GM19043 (cell line): ENCODE results near the gene RNH1.
A peak's percentile ranks its signal among the peaks of the same experiment; 100 is the strongest.
"Not testable (repeated sequence)": the region's sequence is repeated elsewhere in the genome, so short reads cannot be mapped to it uniquely, and the experiment has no call there.

Experiments used
- ATAC-seq: cut with Tn5 transposase; IDR thresholded peaks from one replicate; pipeline ENCODE4 v1.9.1; 2021; ENCODE audit warnings: low read depth; ENCODE audit not compliant: unreplicated experiment

RNH1 gene

DNA sequence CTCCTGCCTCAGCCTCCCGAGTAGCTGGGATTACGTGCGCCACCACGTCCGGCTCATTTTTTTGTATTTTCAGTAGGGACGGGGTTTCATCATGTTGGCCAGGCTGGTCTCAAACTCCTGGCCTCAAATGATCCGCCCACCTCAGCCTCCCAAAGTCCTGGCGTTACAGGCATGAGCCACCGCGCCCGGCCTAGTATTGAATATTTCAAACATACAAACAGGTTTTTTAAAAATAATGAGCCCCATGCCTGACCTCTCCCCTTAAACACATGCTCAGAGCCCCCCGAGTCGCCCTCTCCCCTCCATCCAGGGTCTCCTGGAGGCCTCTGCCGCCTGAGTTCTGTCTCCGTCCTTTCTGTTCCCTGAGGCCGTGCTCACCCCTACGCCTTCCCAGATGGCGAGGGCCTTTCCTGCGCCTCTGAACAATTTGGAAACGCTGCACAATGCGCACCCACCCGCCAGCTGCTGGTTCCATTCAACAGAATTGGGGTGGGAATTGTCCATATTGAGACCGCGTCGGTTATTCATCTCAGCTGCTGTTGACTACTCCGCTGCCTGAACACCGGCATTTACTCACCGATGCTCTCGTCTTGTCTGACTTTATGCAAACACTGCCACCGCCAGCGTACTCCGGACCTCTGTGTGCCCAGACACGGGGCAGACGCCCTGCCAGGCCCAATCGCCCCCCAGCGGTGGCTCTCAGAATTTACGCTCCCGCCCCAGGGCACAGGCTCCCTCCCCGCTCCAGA lies 13.6 kb upstream of the RNH1 start:
- ATAC-seq: no peak

DNA sequence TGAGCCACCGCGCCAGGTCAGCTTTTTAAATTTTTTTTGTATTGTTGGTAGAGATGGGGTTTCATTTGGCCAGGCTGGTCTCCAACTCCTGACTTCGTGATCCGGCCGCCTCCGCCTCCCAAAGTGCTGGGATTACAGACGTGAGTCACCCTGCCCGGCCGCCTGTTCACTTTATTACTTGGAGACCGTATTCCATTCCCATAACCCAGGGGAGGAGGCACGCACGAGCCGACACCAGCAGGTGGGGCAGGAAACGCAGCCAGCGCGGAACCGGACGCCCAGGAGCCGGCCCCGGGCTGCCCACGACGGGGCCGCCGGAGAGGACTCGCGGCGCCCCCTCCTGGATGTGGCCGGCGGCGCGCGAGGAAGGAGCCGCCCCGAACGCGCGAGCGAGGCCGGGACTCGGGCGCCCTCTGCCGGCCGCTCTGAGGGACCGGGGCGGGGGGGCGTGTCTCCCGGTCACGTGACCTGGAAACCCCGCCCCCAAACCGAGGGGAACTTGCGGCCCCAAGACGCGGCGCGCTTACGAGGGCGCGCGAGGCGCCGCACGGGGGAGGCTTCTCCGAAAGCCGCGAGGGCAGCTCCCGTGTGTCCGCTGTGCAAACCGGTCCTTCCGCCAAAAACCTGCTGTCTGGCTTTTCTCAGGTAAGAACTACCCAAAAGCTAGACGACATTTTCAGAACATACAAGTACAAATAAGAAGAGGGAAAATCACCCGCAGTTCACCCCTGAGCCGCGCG lies 11.6 kb upstream of the RNH1 start:
- peak; percentile 83 for ATAC-seq

DNA sequence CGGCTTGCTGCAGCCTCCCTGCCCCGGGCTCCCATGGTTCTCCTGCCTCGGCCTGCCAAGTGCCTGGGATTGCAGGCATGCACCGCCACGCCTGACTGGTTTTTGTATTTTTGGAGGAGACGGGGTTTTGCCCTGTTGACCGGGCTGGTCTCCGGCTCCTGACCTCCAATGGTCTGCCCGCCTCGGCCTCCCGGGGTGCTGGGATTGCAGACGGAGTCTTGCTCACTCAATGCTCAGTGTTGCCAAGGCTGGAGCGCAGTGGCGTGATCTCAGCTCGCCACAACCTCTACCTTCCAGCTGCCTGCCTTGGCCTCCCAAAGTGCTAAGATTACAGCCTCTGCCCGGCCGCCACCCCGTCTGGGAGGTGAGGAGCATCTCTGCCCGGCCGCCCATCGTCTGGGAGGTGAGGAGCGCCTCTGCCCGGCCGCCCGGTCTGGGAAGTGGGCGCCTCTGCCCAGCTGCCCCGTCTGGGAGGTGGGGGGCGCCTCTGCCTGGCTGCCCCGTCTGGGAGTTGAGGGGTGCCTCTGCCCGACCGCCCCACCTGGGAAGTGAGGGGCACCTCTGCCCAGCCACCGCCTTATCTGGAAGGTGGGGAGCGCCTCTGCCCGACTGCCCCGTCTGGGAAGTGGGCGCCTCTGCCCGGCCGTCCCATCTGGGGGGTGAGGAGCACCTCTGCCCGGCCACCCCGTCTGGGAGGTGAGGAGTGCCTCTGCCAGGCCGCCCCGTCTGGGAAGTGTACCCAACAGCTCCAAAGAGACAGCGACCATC lies 10.1 kb upstream of the RNH1 start:
- not testable (repeated sequence) for ATAC-seq

DNA sequence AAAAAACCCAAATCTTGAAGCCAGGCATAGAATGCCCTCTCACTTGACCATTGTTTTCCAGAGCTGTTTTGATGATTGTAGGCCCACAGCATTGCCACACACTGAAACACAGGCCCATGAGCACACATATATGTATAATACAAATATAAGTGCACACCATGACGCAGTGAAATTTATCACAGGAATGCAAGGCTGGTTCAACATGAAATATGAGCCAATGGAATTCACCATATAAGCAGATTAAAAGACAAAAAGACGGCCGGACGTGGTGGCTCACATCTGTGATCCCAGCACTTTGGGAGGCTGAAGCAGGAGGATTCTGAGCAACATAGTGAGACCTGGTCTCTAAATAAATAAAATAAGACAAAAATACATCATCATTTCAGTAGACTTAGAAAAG lies 9.4 kb upstream of the RNH1 start:
- no peak for ATAC-seq

DNA sequence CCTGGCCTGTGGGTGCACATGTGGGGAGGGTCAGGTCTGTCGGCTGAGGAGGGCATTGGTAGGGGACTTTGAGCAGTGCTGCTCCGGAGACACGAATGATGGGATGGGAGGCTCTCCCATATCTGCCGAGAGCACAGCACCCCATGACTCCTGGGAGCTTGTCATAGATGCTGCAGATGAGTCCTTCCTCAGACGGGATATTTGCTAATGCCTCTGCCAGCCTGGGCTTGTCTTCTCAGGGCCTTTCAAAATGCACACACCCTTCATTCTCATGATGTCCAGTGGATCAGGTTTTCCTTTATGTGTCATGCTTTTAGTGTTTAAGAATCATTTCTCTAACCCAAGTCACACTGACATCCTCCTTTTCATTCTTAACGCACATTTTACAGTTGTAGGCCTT lies 8.1 kb upstream of the RNH1 start:
- ATAC-seq: no peak

DNA sequence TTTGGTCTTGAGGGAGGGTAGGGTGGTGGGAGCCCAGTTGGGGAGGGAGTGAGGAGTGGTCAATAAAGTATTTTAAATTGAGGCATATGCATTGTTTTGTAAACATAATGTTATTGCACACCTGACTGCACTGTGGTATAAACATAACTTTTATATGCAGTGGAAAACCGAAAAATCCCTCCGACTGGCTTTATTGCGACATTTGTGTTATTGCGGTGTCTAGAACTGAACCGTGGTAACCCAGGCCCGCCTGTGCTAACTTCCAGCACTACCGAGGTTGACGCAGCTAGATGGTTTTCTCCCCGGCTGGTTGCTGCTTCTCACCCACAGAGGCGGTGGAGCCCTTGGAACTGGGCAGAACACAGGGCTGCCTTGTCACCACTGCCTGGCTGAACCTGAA lies 7.6 kb upstream of the RNH1 start:
- no peak for ATAC-seq

DNA sequence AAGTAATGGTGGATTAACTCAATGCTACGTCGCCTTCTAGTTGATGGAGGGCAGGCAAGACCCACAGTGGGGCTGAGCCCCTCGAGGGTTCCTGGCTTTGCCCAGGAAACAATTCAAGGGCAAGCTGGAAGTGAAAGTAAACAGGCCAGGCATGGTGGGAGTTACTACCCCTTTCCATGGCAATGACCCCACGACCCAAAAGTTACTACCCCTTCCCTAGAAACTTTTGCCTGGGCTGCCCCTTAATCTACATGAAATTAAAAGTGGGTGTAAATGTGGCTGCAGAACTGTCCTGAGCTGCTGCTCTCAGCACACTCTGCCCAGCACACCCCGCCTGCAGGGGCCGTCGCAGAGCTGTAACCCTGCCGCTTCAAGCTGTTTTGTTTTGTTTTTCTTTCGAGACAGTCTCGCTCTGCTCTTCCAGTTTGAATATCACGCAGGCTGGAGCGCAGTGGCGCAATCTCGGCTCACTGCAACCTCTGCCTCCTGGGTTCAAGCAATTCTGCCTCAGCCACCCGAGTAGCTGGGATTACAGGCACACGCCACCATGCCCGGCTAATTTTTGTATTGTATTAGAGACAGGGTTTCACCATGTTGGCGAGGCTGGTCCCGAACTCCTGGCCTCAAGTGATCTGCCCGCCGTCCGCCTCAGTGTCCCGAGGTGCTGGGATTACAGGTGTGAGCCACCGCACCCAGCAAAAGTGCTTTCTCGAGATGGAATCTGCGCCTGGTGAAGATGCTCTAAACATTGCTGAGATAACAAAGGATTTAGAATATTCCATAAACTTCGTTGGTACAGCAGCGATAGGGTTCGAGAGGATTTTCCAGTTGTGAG lies 5.9 kb upstream of the RNH1 start:
- no peak for ATAC-seq

DNA sequence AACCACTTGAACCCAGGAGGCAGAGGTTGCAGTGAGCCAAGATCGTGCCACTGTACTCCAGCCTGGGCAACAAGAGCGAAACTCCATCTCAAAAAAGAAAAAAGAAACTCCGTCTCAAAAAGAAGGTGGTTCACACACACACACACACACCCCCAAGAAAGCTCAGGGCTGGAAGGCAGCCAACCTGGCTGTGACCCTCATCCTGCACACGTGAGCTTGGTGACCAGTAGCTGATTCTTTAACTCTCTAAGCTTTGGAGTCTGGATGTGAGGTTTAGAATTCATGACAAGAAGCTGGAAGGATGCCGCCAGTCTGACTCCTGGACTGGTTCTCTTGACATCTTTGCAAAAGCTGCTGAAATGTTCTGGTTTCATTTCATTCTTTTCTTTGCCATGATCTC lies 1.9 kb upstream of the RNH1 start:
- ATAC-seq: no peak

DNA sequence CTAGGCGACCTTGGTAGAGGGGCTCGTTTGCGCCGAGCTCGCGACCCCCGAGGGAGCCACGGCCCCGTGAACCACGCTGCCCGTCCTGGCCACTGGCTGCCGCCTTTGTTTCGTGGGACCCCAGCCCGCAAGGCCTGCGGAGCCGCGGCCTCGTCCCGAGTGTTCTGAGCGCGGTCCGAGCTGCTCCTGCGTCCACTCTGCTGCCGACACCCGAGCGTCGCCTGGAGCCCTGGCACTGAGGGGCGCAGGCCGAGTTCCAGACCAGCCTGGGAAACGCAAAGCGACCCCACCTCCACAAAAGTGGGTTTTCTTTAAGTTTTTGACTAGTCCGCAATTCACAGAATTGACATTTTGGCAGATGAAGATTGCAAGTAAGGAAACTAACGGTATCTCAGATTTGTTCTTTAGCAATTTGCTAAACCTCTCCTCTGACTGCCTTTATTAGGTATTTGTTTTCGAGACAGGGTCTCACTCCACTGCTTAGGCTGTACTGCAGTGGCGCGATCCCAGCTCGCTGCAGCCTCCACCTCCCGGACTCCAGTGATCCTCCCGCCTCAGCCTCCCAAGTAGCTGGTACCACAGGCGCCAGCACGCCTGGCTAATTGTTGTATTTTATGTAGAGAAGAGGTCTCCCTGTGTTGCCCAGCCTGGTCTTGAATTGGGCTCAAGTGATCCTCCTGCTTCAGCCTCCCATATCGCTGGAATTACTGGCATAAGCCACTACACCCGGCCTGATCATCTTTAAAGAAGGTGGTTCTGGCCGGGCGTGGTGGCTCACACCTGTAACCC lies 879 bp upstream of the RNH1 start:
- ATAC-seq: no peak

DNA sequence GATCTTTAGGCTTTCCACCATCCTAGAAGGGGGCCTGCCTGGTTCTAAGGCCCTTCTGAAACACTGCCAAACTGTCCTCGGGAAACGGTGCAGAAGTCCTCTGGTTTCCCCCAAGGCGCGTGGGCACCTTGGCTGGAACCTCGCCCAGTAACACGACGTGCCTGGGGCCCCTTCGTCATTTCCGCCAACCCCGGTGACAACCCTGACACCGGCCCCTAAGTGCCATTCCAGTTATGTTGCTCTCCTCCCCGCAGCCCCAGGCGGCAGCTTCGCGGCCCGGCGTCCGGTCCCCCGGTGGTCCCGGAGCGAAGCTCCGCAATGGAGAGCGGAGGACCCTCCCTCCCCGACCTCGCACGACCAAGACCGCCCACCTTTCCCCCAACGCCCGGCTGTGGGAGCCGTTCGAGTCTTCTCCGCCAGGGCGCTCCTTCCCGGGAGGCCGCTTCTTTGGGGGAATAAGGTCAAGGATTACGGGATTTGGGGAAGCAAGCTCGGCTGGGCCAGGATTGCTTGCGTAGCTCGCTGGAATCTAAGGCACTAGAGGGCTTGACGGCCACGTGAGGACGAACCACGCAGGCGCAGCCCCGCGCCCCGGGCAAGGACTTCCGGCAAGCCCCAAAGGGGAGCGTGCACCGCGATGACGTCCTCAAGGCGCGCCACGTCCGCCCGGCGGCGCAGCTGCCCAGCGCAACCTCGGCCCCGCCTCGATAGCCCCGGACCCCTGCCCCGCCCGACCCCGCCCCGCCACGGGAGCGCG lies 626 bp downstream of the RNH1 start:
- ATAC-seq: peak; percentile 67

DNA sequence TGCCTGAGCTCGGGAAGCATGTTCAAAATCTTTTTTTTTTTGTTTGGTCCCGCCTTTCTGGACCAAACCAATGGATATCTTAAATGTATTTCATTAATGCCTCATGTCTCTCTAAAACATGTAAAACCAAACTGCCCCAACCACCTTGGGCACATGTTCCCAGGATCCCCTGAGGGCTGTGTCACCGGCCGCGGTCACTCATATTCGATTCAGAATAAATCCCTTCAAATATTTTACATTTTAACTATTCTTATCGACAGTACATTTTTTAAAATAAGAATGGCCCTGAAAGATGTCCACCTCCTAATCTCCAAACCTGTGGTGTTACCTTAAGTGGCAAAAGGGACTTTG lies 2.1 kb downstream of the RNH1 start:
- no peak for ATAC-seq

DNA sequence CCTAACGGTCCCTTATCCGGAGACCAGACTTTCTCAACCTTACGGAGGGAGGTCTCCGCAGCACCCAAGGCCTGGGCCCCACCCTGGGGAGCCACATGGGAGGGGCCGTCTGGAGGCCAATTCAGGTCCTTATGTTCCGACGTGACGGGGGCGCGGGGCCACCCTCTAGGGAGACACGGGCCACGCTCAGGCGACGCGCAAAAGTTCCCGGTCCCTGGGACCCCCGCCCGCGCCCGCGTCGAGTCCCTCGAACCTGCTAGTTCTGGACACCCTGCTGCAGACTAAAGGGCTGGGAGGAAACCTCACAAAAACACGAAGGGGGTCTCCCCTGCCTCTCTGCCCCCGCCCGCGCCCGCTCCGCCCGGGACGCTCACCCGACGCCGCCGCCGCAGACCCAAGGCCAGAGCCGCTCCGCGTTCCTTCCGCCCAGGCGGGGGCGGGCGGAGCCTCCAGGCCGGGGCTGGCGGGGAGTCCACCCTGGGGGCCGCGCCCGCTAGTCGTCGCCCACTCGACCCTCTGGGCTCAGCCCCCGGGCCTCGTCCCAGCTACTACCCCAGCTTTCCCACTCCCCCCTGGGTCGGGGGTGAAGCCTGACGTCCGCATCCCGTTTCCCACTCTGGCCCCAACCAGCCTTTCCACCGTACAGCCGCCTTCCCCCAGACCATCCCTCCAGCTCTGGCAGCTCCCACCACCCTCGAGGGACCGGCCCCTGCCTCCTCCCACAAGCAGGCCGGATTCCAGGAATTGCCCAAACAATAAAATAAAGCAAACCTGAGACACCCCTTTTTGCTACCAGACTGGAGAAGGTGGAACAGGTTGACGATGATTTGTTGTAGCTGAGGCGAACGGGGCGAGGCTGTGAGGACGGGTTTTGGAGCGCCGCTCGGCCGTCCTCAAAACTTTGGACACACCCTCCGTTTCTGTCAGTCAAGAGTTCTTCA lies 2.7 kb downstream of the RNH1 start:
- ATAC-seq: no peak

DNA sequence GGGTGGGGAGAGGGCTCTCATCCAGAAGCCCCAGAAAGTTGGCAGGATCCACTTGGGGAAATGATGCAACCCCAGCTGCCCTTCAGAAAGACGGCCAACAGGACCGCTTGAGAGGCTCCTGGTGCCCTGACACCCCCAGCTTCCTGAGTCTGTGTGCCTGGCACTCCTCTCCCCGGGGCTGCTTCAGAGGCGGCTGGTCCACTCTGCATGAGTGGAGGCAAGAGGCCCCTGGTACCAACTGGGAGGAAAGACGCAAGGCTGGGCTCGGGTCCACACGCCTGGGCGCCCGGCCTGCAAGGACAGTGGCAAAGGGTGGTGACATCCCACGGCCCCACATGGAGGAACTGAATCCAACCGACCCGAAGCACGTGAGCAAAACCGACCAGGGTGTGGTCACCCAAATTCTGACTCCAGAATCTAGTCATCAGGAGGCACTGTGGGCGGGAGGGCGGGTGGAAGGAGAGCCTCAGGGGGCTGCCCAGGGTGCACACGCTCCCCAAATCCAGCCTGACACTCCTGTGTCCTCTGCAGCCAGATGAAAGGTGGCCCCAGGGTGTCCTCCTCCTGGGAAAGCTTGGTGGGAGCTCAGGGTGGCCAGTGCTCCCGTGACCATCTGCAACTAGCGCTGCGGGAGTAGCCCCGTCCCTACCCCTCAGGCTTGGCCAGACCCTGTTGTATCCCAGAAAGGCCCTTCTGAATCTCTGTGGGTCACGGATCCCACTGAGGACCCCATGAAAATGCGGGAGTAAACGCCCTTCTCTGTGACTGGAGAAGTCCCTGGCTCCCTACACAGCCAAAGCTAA lies 3.7 kb downstream of the RNH1 start:
- no peak for ATAC-seq

DNA sequence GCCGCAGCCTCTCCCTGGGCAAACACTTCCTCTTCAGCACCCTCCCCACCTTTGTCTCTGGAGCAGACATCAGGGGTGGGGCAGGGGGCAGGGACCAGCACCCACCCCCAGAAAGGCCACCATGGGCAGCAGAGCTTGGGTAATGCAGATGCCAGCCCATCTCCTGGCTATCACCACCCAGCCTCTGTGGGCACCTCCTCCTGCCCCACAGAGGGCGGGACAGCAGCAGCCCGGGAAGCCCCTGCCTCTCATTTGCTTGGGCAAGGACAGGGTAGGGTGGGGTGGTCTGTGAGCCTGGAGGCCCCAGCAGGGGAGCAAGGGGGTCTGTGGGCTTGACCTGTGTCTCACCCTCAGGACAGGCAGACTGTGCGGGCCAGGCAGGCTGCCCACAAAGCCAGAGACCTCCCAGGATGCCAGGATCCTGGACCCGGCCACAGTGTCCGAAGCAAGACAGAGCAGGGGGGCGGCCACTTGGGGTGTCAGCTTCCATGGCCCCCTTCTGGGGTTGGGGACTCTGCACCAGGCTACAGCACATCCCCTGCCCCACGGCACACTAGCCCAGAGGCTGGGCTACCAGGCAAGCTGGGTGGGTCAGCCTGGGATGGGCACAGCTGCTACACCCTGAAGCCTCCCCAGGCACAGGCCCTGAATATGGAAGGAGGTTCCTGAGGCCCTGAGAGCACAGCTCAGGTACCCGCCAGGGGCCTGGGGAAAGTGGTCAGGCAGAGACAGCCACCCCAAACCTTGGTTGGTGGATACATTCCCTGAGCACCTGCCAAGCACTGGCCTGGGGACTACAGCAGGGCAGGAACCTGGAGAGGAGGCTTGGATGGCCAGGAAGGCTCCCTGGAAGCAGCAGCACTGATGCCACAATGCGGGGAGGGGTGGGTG lies 4.5 kb downstream of the RNH1 start:
- no peak for ATAC-seq

DNA sequence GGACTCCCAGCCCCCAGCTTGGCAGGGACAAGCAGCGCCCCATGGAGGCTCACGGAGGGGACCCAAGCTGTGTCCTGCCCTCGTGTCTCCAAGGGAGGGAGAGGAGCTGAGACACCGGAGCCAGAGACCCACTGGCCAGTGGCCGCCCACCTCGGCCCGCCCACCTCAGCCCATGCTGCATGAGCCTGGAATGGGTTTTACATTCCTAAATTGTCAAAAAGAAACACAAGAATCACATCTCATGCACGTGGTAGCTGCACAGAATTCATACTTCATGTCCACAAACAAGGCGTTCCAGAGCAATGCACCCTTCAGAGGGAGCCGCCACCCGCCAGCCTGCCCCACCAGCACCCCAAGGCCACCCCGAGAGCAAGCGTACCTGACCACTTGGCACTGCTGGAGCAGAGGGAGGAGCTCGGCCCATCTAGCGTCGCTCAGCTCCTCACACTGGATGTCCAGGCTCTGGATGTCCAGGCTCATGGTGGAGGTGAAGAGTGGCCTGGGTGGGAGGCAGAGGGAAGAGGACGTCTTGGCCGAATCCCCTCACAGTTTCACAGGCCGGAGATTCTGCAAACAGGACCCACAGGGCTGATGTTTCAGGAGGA lies 5.3 kb downstream of the RNH1 start:
- no peak for ATAC-seq
